Measurements from ENCODE around the gene KCTD2. TPM values are rescaled to one million over a fixed set of nuclear protein-coding genes. Genes with fewer than 3 reads are reported as not detected.

KCTD2 gene
- total and polyA plus RNA-seq, 2 of the 13 experiments (the other 11 are each of a cell fraction or from before 2014, with no cell fraction given), result 28.3 to 32.6 TPM

DNA sequence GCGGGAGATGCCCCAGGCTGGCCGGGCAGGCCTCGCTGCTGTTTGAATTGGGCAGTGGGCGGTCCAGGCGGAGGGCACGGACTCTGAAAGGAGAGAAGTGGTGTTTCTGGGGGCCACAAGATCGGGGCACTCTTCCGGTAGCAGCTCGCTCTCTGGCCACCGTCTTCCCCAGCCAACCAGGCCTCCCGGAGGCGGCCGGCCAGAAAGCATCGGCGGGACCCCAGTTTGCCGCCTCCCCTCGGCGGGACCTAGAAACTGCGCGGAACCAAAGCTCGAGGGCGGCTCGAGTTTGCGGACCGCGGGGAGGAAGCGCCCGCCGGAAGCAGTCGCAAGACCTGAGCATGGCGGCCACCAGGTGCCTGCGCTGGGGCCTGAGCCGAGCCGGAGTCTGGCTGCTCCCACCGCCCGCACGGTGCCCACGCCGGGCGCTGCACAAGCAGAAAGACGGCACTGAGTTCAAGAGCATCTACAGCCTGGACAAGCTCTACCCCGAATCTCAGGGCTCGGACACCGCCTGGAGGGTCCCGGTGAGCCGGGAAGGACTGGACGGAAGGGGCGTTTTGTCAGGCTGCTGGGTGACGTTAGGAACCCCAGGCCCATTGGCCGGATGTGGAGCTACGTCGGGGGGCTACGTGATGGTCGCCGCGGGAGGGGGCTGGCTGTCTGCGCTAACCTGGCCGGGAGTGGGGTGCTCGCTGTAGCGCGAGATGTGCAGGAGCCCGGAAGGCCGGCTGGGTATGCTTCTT, 34.5 kb upstream of the KCTD2 start, which contains the start of gene MRPL58 (continued):
- TF ChIP-seq HOXD1 (CRISPR knock-in tag; IDR thresholded peaks at IDR 0.05) (peak; percentile 97), ZNF234 (CRISPR knock-in tag; conservative IDR thresholded peaks at IDR 0.05) (no peak; the same call in 1 of the 2 replicates), RORA (CRISPR knock-in tag; IDR thresholded peaks at IDR 0.05) (no peak), ZNF839 (CRISPR knock-in tag; IDR thresholded peaks at IDR 0.05; ENCODE audit: borderline replicate concordance) (peak; percentile 97; the same call in 1 of the 2 replicates), ZNF547 (CRISPR knock-in tag; IDR thresholded peaks at IDR 0.05) (peak; percentile 93), MTF1 (CRISPR knock-in tag; IDR thresholded peaks at IDR 0.05) (peak; percentile 86), U2AF1 (optimal IDR thresholded peaks at IDR 0.05; ENCODE audit: low read depth, low read length) (peak; percentile 92), KLF6 (CRISPR knock-in tag; IDR thresholded peaks at IDR 0.05) (peak; percentile 97), JDP2 (CRISPR knock-in tag; IDR thresholded peaks at IDR 0.05; ENCODE audit: borderline replicate concordance) (no peak), ZNF562 (CRISPR knock-in tag; IDR thresholded peaks at IDR 0.05; ENCODE audit: borderline replicate concordance) (no peak), ZFYVE20 (CRISPR knock-in tag; IDR thresholded peaks at IDR 0.05; ENCODE audit: borderline replicate concordance, low read depth) (no peak), ZNF382 (CRISPR knock-in tag; IDR thresholded peaks at IDR 0.05; ENCODE audit: borderline replicate concordance) (no peak), ZMAT3 (CRISPR knock-in tag; conservative IDR thresholded peaks at IDR 0.05) (peak; percentile 94; the same call in 1 of the 2 replicates), ZNF510 (CRISPR knock-in tag; IDR thresholded peaks at IDR 0.05; ENCODE audit: low read depth) (peak; percentile 96), ZBTB1 (CRISPR knock-in tag; IDR thresholded peaks at IDR 0.05; ENCODE audit: borderline replicate concordance) (no peak; the same call in 1 of the 2 replicates), SYNCRIP (IDR thresholded peaks at IDR 0.05; ENCODE audit: insufficient read depth, low read depth, low read length) (no peak), CHD4 (IDR thresholded peaks at IDR 0.05; ENCODE audit: borderline replicate concordance, low read length) (no peak), NFE2L1 (CRISPR knock-in tag; IDR thresholded peaks at IDR 0.05; ENCODE audit: borderline replicate concordance) (peak; percentile 87; the same call in 1 of the 2 replicates)
- TF ChIP-seq, protein P1, sequence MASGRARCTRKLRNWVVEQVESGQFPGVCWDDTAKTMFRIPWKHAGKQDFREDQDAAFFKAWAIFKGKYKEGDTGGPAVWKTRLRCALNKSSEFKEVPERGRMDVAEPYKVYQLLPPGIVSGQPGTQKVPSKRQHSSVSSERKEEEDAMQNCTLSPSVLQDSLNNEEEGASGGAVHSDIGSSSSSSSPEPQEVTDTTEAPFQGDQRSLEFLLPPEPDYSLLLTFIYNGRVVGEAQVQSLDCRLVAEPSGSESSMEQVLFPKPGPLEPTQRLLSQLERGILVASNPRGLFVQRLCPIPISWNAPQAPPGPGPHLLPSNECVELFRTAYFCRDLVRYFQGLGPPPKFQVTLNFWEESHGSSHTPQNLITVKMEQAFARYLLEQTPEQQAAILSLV (CRISPR knock-in tag; IDR thresholded peaks at IDR 0.05; ENCODE audit: borderline replicate concordance), result peak; percentile 99
- TF ChIP-seq, protein P2, sequence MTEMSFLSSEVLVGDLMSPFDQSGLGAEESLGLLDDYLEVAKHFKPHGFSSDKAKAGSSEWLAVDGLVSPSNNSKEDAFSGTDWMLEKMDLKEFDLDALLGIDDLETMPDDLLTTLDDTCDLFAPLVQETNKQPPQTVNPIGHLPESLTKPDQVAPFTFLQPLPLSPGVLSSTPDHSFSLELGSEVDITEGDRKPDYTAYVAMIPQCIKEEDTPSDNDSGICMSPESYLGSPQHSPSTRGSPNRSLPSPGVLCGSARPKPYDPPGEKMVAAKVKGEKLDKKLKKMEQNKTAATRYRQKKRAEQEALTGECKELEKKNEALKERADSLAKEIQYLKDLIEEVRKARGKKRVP (CRISPR knock-in tag; IDR thresholded peaks at IDR 0.05), result peak in 1 of 2 experiments; percentile 82; a peak in 2 of 4 replicates
- TF ChIP-seq, protein P3, sequence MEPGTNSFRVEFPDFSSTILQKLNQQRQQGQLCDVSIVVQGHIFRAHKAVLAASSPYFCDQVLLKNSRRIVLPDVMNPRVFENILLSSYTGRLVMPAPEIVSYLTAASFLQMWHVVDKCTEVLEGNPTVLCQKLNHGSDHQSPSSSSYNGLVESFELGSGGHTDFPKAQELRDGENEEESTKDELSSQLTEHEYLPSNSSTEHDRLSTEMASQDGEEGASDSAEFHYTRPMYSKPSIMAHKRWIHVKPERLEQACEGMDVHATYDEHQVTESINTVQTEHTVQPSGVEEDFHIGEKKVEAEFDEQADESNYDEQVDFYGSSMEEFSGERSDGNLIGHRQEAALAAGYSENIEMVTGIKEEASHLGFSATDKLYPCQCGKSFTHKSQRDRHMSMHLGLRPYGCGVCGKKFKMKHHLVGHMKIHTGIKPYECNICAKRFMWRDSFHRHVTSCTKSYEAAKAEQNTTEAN (CRISPR knock-in tag; conservative IDR thresholded peaks at IDR 0.05), result peak; percentile 86
- TF ChIP-seq, protein P4, sequence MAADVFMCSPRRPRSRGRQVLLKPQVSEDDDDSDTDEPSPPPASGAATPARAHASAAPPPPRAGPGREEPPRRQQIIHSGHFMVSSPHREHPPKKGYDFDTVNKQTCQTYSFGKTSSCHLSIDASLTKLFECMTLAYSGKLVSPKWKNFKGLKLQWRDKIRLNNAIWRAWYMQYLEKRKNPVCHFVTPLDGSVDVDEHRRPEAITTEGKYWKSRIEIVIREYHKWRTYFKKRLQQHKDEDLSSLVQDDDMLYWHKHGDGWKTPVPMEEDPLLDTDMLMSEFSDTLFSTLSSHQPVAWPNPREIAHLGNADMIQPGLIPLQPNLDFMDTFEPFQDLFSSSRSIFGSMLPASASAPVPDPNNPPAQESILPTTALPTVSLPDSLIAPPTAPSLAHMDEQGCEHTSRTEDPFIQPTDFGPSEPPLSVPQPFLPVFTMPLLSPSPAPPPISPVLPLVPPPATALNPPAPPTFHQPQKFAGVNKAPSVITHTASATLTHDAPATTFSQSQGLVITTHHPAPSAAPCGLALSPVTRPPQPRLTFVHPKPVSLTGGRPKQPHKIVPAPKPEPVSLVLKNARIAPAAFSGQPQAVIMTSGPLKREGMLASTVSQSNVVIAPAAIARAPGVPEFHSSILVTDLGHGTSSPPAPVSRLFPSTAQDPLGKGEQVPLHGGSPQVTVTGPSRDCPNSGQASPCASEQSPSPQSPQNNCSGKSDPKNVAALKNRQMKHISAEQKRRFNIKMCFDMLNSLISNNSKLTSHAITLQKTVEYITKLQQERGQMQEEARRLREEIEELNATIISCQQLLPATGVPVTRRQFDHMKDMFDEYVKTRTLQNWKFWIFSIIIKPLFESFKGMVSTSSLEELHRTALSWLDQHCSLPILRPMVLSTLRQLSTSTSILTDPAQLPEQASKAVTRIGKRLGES (CRISPR knock-in tag; IDR thresholded peaks at IDR 0.05; ENCODE audit: borderline replicate concordance), result no peak; the same call in none of the 2 replicates
- TF ChIP-seq, protein P5, sequence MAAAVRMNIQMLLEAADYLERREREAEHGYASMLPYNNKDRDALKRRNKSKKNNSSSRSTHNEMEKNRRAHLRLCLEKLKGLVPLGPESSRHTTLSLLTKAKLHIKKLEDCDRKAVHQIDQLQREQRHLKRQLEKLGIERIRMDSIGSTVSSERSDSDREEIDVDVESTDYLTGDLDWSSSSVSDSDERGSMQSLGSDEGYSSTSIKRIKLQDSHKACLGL (CRISPR knock-in tag; IDR thresholded peaks at IDR 0.05), result peak; percentile 98

All from HepG2 (cell line).